Activated CD4-positive, alpha-beta T cell treated with anti-CD3 and anti-CD28 coated beads, Interleukin-10, Interleukin-2, amounts not matched to agents 100 ng/mL and 50 ng/mL, durations not matched to agents 16 hours and 8 hours (primary cell): ENCODE data around the gene UBASH3B.

ENCODE experiments used
- DNase-seq: peaks from one replicate; pipeline ENCODE4 v3.0.0-alpha.2; 2020

Gene UBASH3B

DNA sequence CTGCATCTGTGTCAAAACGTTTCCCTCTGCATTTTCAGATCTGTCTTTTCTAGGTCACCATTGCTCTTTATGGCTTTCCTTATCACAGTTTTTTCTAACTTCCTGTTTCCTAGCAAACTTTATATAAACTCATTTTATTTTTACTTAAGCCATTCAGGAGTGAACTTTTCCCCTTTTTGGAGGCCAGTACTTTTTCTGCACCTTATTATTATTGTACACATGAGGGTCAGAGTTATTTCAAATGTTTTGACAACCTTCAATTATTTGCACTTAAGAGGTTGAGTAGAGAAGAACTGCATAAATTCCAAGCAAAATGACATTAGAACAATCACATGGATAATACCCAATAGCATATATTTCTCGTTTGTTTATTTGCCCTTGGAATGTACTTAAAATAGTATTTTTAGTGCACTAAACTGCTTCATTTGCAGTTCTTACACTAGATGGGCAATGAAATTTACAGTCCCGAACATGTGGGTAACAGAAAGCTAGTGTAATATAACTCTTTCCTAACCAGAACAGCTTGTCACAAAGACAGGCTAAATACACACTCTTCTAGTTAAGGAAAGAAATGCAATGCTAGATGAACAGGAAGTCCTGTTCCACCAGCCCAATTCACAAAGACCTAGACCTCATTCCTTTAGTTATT is 79.5 kb downstream of the UBASH3B start:
- no peak for DNase-seq

- no peak for DNase-seq
Measured at GRCh38 chr11:122737951-122738693, 82.6 kb downstream of the UBASH3B start.

- no peak for DNase-seq
Measured at GRCh38 chr11:122741613-122742300, 86.2 kb downstream of the UBASH3B start.

- no peak for DNase-seq
Measured at GRCh38 chr11:122742301-122743018, 86.9 kb downstream of the UBASH3B start.

- DNase-seq, result no peak
Measured at GRCh38 chr11:122743097-122743741, 87.7 kb downstream of the UBASH3B start.

GRCh38 chr11:122743949-122744348 is 88.4 kb downstream of the UBASH3B start:
- peak; percentile 88 for DNase-seq

GRCh38 chr11:122744357-122744756 is 88.8 kb downstream of the UBASH3B start:
- no peak for DNase-seq

DNA sequence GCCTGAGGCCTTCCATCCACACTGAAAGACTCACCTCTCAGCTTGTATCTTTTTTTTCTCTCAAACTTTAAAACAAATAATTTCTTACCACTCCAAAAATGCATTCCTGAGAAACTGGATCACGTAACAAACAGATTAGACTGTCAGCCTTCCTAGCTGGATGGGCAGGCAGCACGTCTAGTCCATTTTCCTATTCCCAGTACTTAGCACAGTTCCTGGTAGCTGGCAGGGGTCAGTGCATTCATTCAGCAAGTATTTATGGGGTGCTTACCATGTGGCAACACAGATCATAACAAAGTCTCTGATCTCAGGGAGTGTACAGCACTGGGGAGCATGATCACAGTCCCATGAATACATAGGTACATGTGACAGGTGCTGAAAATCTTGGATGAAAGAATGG is 89.6 kb downstream of the UBASH3B start:
- DNase-seq, result no peak

DNA sequence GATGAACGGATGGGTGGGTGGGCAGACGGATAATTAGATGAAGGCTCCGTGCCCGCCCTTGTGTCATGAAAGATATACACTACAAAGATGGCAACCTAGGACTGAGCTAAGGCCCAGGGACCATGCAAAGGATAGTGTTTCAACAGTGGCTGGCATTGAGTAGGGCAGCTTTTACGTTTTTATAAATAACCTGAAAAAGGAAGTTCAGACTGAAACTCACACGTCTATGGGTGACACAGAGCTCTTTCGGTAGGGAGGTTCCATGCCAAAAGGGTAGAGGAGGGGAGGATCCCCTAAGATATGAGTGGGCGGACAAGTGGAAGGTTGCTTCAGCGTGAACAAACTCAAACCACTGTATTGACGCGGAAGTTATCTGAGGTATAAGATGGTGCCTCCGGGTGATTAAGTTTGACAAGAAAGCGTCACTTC is 90.5 kb downstream of the UBASH3B start:
- peak; percentile 92 for DNase-seq

DNA sequence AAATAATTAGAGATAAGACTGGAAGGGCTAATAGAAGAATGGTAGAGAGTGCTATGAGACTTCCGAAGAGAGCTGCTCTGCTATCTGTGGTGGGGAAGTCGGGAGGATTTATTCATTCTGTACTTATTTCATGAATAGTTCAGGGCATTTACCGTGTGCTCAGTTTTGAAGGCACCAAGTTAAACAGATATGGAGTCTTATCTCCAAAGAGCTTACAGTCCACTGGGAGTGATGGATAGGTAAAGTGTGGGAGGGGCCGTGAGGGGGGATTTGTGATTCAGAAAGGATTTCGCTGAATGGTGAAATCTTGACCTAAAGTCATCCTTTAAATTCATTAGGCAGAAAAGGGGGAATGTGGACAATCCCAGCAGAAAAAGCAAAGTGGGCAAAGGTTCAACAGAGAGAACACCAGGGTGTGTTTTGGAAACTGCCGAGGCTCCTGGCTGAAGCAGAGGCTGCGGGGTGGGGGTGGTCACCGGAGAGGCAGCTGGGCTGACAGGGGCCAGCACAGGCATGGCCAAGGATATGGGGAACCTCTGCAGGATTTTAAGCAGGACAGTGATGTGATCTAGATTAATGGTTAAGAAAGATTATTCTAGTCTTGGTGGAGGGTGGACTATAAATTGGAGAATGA is 91.2 kb downstream of the UBASH3B start:
- DNase-seq, result no peak

DNA sequence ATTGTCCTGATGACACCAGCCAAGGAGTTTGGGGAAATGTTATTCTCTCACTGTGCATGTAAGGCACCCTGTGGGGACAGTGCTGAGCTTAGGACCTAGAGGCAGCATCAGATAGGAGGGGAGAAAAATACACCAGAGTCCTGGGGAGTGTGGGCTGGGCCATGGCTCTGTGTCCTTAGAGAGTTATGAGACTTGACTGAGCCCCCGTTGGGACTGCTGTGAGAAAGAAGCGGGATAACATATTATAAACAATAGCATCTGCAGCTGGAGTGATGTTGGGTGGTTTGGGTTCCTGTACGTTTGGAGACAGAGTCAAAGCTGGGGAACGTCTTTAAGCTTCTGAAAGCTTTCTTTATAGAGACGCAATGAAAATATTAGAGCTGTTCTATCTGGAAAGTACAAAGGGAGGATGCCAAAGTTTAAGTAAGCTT is 91.8 kb downstream of the UBASH3B start:
- no peak for DNase-seq

- DNase-seq, result peak; percentile 93
Measured at GRCh38 chr11:122749005-122749687, 93.6 kb downstream of the UBASH3B start.

DNA sequence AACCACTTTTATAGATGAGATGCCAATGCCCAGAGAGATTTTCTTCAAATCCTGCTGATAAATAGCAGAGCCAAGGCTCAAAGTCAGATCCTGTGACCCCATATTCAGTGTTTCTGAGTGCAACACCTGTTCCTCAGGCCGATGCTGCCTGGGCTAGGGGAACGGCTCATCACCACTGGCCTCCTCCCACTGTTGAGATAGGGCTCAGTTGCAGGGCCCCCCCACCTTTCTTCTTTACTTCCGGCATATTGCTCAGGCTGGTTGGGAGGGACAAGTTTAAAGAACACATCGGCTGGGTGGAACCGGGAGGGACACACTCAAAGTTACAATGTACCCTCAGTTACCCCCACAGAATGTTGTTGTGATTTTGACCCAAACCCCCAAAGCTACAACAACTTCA is 94.5 kb downstream of the UBASH3B start:
- no peak for DNase-seq

DNA sequence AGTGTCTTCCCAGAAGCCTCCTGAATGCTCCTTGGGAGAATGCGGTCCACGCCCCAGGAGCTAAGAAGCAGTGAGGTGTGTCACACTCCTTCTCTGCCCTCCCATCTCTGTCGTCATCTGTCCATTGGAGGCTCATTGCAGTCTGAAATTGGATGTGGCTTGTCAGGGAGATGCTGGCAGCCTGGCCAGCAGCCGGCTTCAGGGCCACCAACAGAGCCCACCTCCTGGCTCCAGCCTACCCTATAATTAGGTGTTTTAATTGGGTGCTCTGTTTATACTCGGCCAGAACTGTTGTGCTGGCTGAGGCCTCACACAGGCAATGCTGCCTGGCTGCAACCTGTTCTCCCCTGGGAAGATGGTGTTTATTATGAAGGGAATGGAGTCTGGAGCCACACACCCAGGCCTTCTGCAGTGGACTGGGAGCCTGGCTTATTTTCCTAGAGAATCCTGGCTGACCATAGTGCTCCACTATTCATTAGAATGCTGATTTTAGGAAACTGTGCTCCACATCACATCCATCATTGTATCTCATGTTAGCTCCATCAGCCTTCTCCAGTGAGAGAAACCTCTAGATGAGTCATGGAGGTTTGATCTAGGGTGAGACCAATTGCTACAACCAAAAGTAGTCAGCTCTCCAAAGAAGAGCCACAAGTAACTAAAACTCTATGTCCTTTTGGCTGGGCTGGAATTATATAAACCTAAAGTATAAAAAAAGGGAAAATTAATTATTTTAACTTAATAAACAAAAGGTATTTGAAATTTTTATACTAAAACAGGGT is 96.0 kb downstream of the UBASH3B start:
- DNase-seq, result peak; percentile 62

DNA sequence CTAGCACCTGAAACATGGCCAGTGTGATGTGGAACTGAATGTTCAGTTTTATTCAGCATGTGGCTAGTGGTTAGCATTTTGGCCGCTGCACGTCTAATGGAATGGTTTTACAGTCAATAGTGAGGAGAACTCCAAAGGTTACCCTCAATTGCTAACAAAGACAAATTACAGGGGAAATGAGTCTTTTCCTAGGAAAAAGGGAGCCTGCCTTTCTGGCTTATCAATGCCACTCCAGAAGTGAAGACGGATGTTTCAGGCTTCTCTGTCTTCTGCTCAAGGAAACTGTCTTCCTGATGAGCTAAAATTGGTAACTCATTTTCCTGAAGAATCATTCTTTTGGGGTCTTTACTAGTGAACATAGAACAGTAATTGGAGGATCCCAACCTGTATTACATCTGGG is 98.5 kb downstream of the UBASH3B start:
- no peak for DNase-seq

DNA sequence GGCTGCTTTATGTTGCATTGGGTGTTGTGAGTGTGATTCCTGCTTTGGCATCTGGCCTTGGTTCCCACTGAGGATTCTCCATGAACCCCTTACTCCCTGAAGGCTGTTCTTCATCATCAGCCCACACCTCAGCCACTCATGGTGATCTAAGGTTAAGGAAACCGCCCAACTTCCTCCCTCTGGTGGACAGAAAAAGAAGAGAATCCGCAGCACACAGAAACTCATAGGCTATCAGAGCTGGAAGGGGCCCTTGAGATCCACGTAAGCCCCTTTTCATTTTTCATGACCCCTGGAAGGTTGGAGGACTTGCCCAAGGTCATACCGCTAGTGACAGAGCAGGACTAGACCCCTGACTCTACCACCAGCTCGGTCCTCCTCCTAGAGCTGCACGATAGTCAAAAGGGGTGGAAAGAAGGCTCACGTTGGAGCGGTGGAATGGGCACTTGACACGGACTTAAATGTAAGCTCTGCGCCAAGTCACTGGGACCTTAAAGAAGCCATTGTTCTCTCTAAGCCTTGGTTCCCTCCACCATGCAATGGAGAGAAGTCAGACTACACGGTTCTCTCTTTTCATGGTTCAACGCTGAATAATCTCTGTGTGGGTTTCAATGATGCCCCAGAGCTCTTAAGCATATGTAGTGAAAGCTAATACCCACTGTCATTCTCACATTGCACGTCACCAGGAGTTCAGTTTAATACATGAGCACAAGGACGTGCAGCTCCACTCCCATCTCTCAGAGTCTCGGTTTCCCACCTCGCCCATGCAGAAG is 99.2 kb downstream of the UBASH3B start:
- peak; percentile 48 for DNase-seq

- peak; percentile 12 for DNase-seq
Measured at GRCh38 chr11:122755409-122755808, 99.9 kb downstream of the UBASH3B start.

- no peak for DNase-seq
Measured at GRCh38 chr11:122755941-122756340, 100.4 kb downstream of the UBASH3B start.

- DNase-seq, result peak; percentile 32
Measured at GRCh38 chr11:122756417-122756816, 100.9 kb downstream of the UBASH3B start.

- no peak for DNase-seq
Measured at GRCh38 chr11:122757201-122757600, 101.7 kb downstream of the UBASH3B start.
